ENCODE data around the gene KATNIP. TPM values are rescaled to one million over a fixed set of nuclear protein-coding genes. Genes with fewer than 3 reads are reported as not detected.

The KATNIP gene
- total and polyA plus RNA-seq, 9 of the 15 experiments (the other 6 are each of a cell fraction or from before 2014, with no cell fraction given) = 1.7 to 13.2 (median 8.0) TPM

- TF ChIP-seq NFXL1 (CRISPR knock-in tag; IDR thresholded peaks at IDR 0.05) = no peak
- TF ChIP-seq, protein P1, sequence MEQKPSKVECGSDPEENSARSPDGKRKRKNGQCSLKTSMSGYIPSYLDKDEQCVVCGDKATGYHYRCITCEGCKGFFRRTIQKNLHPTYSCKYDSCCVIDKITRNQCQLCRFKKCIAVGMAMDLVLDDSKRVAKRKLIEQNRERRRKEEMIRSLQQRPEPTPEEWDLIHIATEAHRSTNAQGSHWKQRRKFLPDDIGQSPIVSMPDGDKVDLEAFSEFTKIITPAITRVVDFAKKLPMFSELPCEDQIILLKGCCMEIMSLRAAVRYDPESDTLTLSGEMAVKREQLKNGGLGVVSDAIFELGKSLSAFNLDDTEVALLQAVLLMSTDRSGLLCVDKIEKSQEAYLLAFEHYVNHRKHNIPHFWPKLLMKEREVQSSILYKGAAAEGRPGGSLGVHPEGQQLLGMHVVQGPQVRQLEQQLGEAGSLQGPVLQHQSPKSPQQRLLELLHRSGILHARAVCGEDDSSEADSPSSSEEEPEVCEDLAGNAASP (IDR thresholded peaks at IDR 0.05) = no peak
- no peak for TF ChIP-seq ZNF175 (CRISPR knock-in tag; IDR thresholded peaks at IDR 0.05; ENCODE audit: low read depth)
- no peak for TF ChIP-seq NR1H2 (CRISPR knock-in tag; IDR thresholded peaks at IDR 0.05)
- TF ChIP-seq MCM7 (IDR thresholded peaks at IDR 0.05) = no peak
- no peak for TF ChIP-seq ZNF551 (CRISPR knock-in tag; IDR thresholded peaks at IDR 0.05)
- TF ChIP-seq, protein P2, sequence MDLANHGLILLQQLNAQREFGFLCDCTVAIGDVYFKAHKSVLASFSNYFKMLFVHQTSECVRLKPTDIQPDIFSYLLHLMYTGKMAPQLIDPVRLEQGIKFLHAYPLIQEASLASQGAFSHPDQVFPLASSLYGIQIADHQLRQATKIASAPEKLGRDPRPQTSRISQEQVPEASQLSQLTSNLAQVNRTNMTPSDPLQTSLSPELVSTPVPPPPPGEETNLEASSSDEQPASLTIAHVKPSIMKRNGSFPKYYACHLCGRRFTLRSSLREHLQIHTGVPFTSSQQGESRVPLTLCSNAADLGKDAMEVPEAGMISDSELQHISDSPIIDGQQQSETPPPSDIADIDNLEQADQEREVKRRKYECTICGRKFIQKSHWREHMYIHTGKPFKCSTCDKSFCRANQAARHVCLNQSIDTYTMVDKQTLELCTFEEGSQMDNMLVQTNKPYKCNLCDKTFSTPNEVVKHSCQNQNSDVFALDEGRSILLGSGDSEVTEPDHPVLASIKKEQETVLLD (IDR thresholded peaks at IDR 0.05) = no peak
- peak; percentile 75 for TF ChIP-seq TCF3 (CRISPR knock-in tag; IDR thresholded peaks at IDR 0.05)
- no peak for TF ChIP-seq ELK1 (CRISPR knock-in tag; IDR thresholded peaks at IDR 0.05)
- peak; percentile 28; the same call in 1 of the 2 replicates for TF ChIP-seq SOX6 (IDR thresholded peaks at IDR 0.05)
- 0 out of 4 replicates have a peak, but pooled peaks of 1 of the 2 experiments have one; percentile 21 for TF ChIP-seq NRF1 (conservative IDR thresholded peaks at IDR 0.05 in 1 of 2, IDR thresholded peaks at IDR 0.05 in 1 of 2)
- TF ChIP-seq, protein P3, sequence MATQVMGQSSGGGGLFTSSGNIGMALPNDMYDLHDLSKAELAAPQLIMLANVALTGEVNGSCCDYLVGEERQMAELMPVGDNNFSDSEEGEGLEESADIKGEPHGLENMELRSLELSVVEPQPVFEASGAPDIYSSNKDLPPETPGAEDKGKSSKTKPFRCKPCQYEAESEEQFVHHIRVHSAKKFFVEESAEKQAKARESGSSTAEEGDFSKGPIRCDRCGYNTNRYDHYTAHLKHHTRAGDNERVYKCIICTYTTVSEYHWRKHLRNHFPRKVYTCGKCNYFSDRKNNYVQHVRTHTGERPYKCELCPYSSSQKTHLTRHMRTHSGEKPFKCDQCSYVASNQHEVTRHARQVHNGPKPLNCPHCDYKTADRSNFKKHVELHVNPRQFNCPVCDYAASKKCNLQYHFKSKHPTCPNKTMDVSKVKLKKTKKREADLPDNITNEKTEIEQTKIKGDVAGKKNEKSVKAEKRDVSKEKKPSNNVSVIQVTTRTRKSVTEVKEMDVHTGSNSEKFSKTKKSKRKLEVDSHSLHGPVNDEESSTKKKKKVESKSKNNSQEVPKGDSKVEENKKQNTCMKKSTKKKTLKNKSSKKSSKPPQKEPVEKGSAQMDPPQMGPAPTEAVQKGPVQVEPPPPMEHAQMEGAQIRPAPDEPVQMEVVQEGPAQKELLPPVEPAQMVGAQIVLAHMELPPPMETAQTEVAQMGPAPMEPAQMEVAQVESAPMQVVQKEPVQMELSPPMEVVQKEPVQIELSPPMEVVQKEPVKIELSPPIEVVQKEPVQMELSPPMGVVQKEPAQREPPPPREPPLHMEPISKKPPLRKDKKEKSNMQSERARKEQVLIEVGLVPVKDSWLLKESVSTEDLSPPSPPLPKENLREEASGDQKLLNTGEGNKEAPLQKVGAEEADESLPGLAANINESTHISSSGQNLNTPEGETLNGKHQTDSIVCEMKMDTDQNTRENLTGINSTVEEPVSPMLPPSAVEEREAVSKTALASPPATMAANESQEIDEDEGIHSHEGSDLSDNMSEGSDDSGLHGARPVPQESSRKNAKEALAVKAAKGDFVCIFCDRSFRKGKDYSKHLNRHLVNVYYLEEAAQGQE (IDR thresholded peaks at IDR 0.05; ENCODE audit: borderline replicate concordance) = 0 out of 2 replicates have a peak, but pooled peaks have one; percentile 10
- TF ChIP-seq, protein P3 (CRISPR knock-in tag; IDR thresholded peaks at IDR 0.05; ENCODE audit: low read depth) = no peak
- peak; percentile 84 for TF ChIP-seq DPF2 (IDR thresholded peaks at IDR 0.05)
- no peak for TF ChIP-seq EP400 (IDR thresholded peaks at IDR 0.05)
- TF ChIP-seq TRIM24 (IDR thresholded peaks at IDR 0.05) = peak; percentile 71 to 77
- TF ChIP-seq, protein P4, sequence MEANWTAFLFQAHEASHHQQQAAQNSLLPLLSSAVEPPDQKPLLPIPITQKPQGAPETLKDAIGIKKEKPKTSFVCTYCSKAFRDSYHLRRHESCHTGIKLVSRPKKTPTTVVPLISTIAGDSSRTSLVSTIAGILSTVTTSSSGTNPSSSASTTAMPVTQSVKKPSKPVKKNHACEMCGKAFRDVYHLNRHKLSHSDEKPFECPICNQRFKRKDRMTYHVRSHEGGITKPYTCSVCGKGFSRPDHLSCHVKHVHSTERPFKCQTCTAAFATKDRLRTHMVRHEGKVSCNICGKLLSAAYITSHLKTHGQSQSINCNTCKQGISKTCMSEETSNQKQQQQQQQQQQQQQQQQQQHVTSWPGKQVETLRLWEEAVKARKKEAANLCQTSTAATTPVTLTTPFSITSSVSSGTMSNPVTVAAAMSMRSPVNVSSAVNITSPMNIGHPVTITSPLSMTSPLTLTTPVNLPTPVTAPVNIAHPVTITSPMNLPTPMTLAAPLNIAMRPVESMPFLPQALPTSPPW (CRISPR knock-in tag; IDR thresholded peaks at IDR 0.05) = peak; percentile 46
These were observed 2.8 kb upstream of the KATNIP start (continued) for GRCh38 chr16:27547134-27547533.

Measured in K562 (cell line).